H9 (cell line): ENCODE results near the gene SRP9. TPM values are rescaled to one million over a fixed set of nuclear protein-coding genes. Genes with fewer than 3 reads are reported as not detected.

Experiments used
- DNase-seq: peaks from one replicate; pipeline ENCODE4 v3.0.0-alpha.2; 2017
- H2AFZ ChIP-seq: one replicate; pipeline ENCODE4 v1.6.1; 2013; ENCODE audit warnings: mild to moderate bottlenecking, low read length, control low read depth, moderate library complexity
- H2AK5ac ChIP-seq: 2 replicates; pipeline ENCODE4 v1.6.1; 2013; ENCODE audit warnings: low read length, control low read depth, mixed read lengths; ENCODE audit not compliant: insufficient read length
- H2BK120ac ChIP-seq: one replicate; pipeline ENCODE4 v1.6.1; 2013; ENCODE audit warnings: low read depth, mild to moderate bottlenecking, low read length, control low read depth, inconsistent platforms; ENCODE audit not compliant: poor library complexity, severe bottlenecking
- H2BK12ac ChIP-seq: 2 replicates; pipeline ENCODE4 v1.6.1; 2013; ENCODE audit warnings: low read length, control low read depth, mixed read lengths, low read depth; ENCODE audit not compliant: insufficient read length
- H2BK15ac ChIP-seq: 2 replicates; pipeline ENCODE4 v1.6.1; 2013; ENCODE audit warnings: low read depth, low read length, control low read depth
- H2BK20ac ChIP-seq: one replicate; pipeline ENCODE4 v1.6.1; 2013; ENCODE audit warnings: low read depth, mild to moderate bottlenecking, low read length, control low read depth, inconsistent platforms; ENCODE audit not compliant: poor library complexity, severe bottlenecking
- H2BK5ac ChIP-seq: 2 replicates; pipeline ENCODE4 v1.6.1; 2013; ENCODE audit warnings: low read length, control low read depth, mixed read lengths; ENCODE audit not compliant: insufficient read length
- H3K14ac ChIP-seq: 2 replicates; pipeline ENCODE4 v1.6.1; 2013; ENCODE audit warnings: low read length, control low read depth; ENCODE audit not compliant: insufficient read depth
- H3K18ac ChIP-seq: 2 replicates; pipeline ENCODE4 v1.6.1; 2013; ENCODE audit warnings: low read depth, mild to moderate bottlenecking, mixed read lengths, low read length, control low read depth; ENCODE audit not compliant: insufficient read length
- H3K23ac ChIP-seq: 2 replicates; pipeline ENCODE4 v1.6.1; 2013; ENCODE audit warnings: low read length, control low read depth, mixed read lengths, low read depth; ENCODE audit not compliant: insufficient read length
- H3K23me2 ChIP-seq: 2 replicates; pipeline ENCODE4 v1.6.1; 2013; ENCODE audit warnings: low read depth, mild to moderate bottlenecking, mixed read lengths, low read length, control low read depth; ENCODE audit not compliant: insufficient read length, poor library complexity, severe bottlenecking
- H3K27ac ChIP-seq: 2 replicates; pipeline ENCODE4 v1.5.1; 2013; ENCODE audit warnings: low read length, control low read depth, mixed read lengths, low read depth; ENCODE audit not compliant: insufficient read length
- H3K27me3 ChIP-seq: 2 replicates; pipeline ENCODE4 v1.6.1; 2013; ENCODE audit warnings: low read length, control low read depth, inconsistent platforms; ENCODE audit not compliant: insufficient read depth
- H3K4ac ChIP-seq: 2 replicates; pipeline ENCODE4 v1.6.1; 2013; ENCODE audit warnings: low read depth, mild to moderate bottlenecking, control low read depth, inconsistent platforms, low read length, moderate library complexity
- H3K4me1 ChIP-seq: 2 replicates; pipeline ENCODE4 v1.6.1; 2013; ENCODE audit warnings: low read length, control low read depth, inconsistent platforms; ENCODE audit not compliant: insufficient read depth
- H3K4me2 ChIP-seq: 2 replicates; pipeline ENCODE4 v1.6.1; 2013; ENCODE audit warnings: low read length, control low read depth, mixed read lengths; ENCODE audit not compliant: insufficient read length, insufficient read depth
- H3K56ac ChIP-seq: 2 replicates; pipeline ENCODE4 v1.6.1; 2013; ENCODE audit warnings: low read depth, mild to moderate bottlenecking, mixed read lengths, low read length, control low read depth; ENCODE audit not compliant: insufficient read length
- H3K79me1 ChIP-seq: 2 replicates; pipeline ENCODE4 v1.6.1; 2013; ENCODE audit warnings: low read depth, mild to moderate bottlenecking, moderate library complexity, low read length, control low read depth, inconsistent platforms; ENCODE audit not compliant: insufficient read depth, poor library complexity, severe bottlenecking
- H3K79me2 ChIP-seq: 2 replicates; pipeline ENCODE4 v1.6.1; 2013; ENCODE audit warnings: low read length, control low read depth, inconsistent platforms; ENCODE audit not compliant: insufficient read depth
- H3K9ac ChIP-seq: 2 replicates; pipeline ENCODE4 v1.6.1; 2013; ENCODE audit warnings: low read length, control low read depth, mixed read lengths; ENCODE audit not compliant: insufficient read length; ENCODE audit errors: extremely low read depth
- H3K9me3 ChIP-seq: one replicate; pipeline ENCODE4 v1.6.1; 2013; ENCODE audit warnings: low read depth, low read length, inconsistent platforms; ENCODE audit not compliant: control insufficient read depth
- H3T11ph ChIP-seq: one replicate; pipeline ENCODE4 v1.6.1; 2013; ENCODE audit warnings: mild to moderate bottlenecking, low read length, control low read depth, inconsistent platforms
- H4K20me1 ChIP-seq: one replicate; pipeline ENCODE4 v1.6.1; 2013; ENCODE audit not compliant: control insufficient read depth, insufficient read length, insufficient read depth
- H4K5ac ChIP-seq: 2 replicates; pipeline ENCODE4 v1.6.1; 2013; ENCODE audit warnings: low read depth, mild to moderate bottlenecking, mixed read lengths, low read length, control low read depth; ENCODE audit not compliant: insufficient read length
- H4K8ac ChIP-seq: replicated peaks from 2 replicates; pipeline ENCODE4 v1.6.1; 2013; ENCODE audit warnings: low read length, control low read depth, mixed read lengths, low read depth; ENCODE audit not compliant: insufficient read length
- H4K91ac ChIP-seq: 2 replicates; pipeline ENCODE4 v1.6.1; 2013; ENCODE audit warnings: low read depth, mild to moderate bottlenecking, moderate library complexity, mixed read lengths, low read length, control low read depth; ENCODE audit not compliant: insufficient read length
- H3K27ac Mint-ChIP-seq, 3 experiments: 2 replicates in 2 of 3; 3 replicates in 1 of 3; pipeline ENCODE4 v1.8.0; 2020 to 2021; ENCODE audit warnings: mixed read lengths in 3 of 3, mild to moderate bottlenecking in 1 of 3, moderate library complexity in 1 of 3
- H3K27me3 Mint-ChIP-seq: 2 replicates; pipeline ENCODE4 v1.8.0; 2021; ENCODE audit warnings: low read depth, mild to moderate bottlenecking, moderate library complexity, mixed read lengths
- H3K36me3 Mint-ChIP-seq, 3 experiments: 2 replicates in 2 of 3; 3 replicates in 1 of 3; pipeline ENCODE4 v1.8.0; 2020 to 2021; ENCODE audit warnings: low read depth in 3 of 3, mixed read lengths in 3 of 3; ENCODE audit not compliant: insufficient read depth in 1 of 3
- H3K4me1 Mint-ChIP-seq, 2 experiments: 2 replicates each; pipeline ENCODE4 v1.8.0; 2020; ENCODE audit warnings: mixed read lengths in 2 of 2
- H3K4me3 Mint-ChIP-seq, 2 experiments: 2 replicates in 1 of 2; 3 replicates in 1 of 2; pipeline ENCODE4 v1.8.0; 2020 to 2021; ENCODE audit warnings: mild to moderate bottlenecking in 2 of 2, mixed read lengths in 2 of 2, moderate library complexity in 1 of 2
- H3K9me3 Mint-ChIP-seq, 2 experiments: 2 replicates in 1 of 2; 3 replicates in 1 of 2; pipeline ENCODE4 v1.8.0; 2020; ENCODE audit warnings: mild to moderate bottlenecking in 2 of 2, mixed read lengths in 2 of 2, moderate library complexity in 1 of 2
- CTCF ChIP-seq: fragments of 200-600 bp; sonication (generic); conservative IDR thresholded peaks from 3 replicates; pipeline ENCODE4 v1.8.0; 2021; ENCODE audit warnings: antibody characterized with exemption, mild to moderate bottlenecking
- WGBS: extraction: QIAGEN DNeasy Blood & Tissue Kit; methylation state at CpG from one replicate; pipeline ENCODE4 v1.1.7; 2013; ENCODE audit warnings: missing lambda C conversion rate, low lambda C conversion rate, mixed read lengths; ENCODE audit not compliant: insufficient read length; ENCODE audit errors: extremely low coverage; 5-methylcytosine and 5-hydroxymethylcytosine counted together
- total RNA-seq: library from RNA; stranded (reverse); gene quantifications from 2 replicates; pipeline ENCODE4 v1.2.1, GENCODE V29; 2021

Gene SRP9
- total RNA-seq, 1 experiment from 2014 or later, result 403 TPM

GRCh38 chr1:225765982-225766674, 11.5 kb upstream of the SRP9 start:
- no peak overlapping the region for H4K91ac ChIP-seq
- H3K4me2 ChIP-seq, result no peak overlapping the region
- H3K79me2 ChIP-seq, result no peaks in the 10 kb centered on the region
- H2AK5ac ChIP-seq, result no peak overlapping the region
- no peak overlapping the region for H2BK120ac ChIP-seq
- H3K14ac ChIP-seq, result no peak overlapping the region
- H2BK15ac ChIP-seq, result no peak overlapping the region
- no peak overlapping the region for H3K4ac ChIP-seq
- no peak overlapping the region for H2AFZ ChIP-seq
- H4K8ac ChIP-seq, result no peak overlapping the region
- no peak overlapping the region for H3K18ac ChIP-seq
- peaks cover 14% of the 10 kb centered on the region for H3K4me1 ChIP-seq
- Mint-ChIP-seq H3K4me1 (peaks cover 45 to 52% of the 10 kb centered on the region in 2 experiments), H3K27ac (no peak overlapping the region), H3K9me3 (no peaks in the 10 kb centered on the region), H3K4me3 (no peak overlapping the region), H3K27me3 (peaks cover 4% of the 10 kb centered on the region; the same call in 1 of the 2 replicates), H3K36me3 (no peaks in the 10 kb centered on the region)
- H2BK12ac ChIP-seq, result no peak overlapping the region
- no peak overlapping the region for H3K23ac ChIP-seq
- no peak overlapping the region for H4K5ac ChIP-seq
- H3T11ph ChIP-seq, result no peak overlapping the region
- H3K56ac ChIP-seq, result no peak overlapping the region
- no peak for DNase-seq
- no peak overlapping the region for H3K9ac ChIP-seq
- H3K9me3 ChIP-seq, result no peaks in the 10 kb centered on the region
- H3K23me2 ChIP-seq, result no peaks in the 10 kb centered on the region
- H2BK5ac ChIP-seq, result no peak overlapping the region
- H3K79me1 ChIP-seq, result no peaks in the 10 kb centered on the region
- H3K27ac ChIP-seq, result no peak overlapping the region
- no peaks in the 10 kb centered on the region for H3K27me3 ChIP-seq
- H4K20me1 ChIP-seq, result no peaks in the 10 kb centered on the region
- H2BK20ac ChIP-seq, result no peak overlapping the region
- no CpG with 5 or more reads among the region's 6 CpGs for WGBS
- TF ChIP-seq CTCF, result no peak
